H9 (cell line): ENCODE results near the gene ARHGEF12. TPM values are rescaled to one million over a fixed set of nuclear protein-coding genes. Genes with fewer than 3 reads are reported as not detected.

Experiments
- DNase-seq: peaks from one replicate; pipeline ENCODE4 v3.0.0-alpha.2; 2017
- H2AFZ ChIP-seq: one replicate; pipeline ENCODE4 v1.6.1; 2013; ENCODE audit warnings: mild to moderate bottlenecking, low read length, control low read depth, moderate library complexity
- H2AK5ac ChIP-seq: 2 replicates; pipeline ENCODE4 v1.6.1; 2013; ENCODE audit warnings: low read length, control low read depth, mixed read lengths; ENCODE audit not compliant: insufficient read length
- H2BK120ac ChIP-seq: one replicate; pipeline ENCODE4 v1.6.1; 2013; ENCODE audit warnings: low read depth, mild to moderate bottlenecking, low read length, control low read depth, inconsistent platforms; ENCODE audit not compliant: poor library complexity, severe bottlenecking
- H2BK12ac ChIP-seq: 2 replicates; pipeline ENCODE4 v1.6.1; 2013; ENCODE audit warnings: low read length, control low read depth, mixed read lengths, low read depth; ENCODE audit not compliant: insufficient read length
- H2BK15ac ChIP-seq: 2 replicates; pipeline ENCODE4 v1.6.1; 2013; ENCODE audit warnings: low read depth, low read length, control low read depth
- H2BK20ac ChIP-seq: one replicate; pipeline ENCODE4 v1.6.1; 2013; ENCODE audit warnings: low read depth, mild to moderate bottlenecking, low read length, control low read depth, inconsistent platforms; ENCODE audit not compliant: poor library complexity, severe bottlenecking
- H2BK5ac ChIP-seq: 2 replicates; pipeline ENCODE4 v1.6.1; 2013; ENCODE audit warnings: low read length, control low read depth, mixed read lengths; ENCODE audit not compliant: insufficient read length
- H3K14ac ChIP-seq: 2 replicates; pipeline ENCODE4 v1.6.1; 2013; ENCODE audit warnings: low read length, control low read depth; ENCODE audit not compliant: insufficient read depth
- H3K18ac ChIP-seq: 2 replicates; pipeline ENCODE4 v1.6.1; 2013; ENCODE audit warnings: low read depth, mild to moderate bottlenecking, mixed read lengths, low read length, control low read depth; ENCODE audit not compliant: insufficient read length
- H3K23ac ChIP-seq: 2 replicates; pipeline ENCODE4 v1.6.1; 2013; ENCODE audit warnings: low read length, control low read depth, mixed read lengths, low read depth; ENCODE audit not compliant: insufficient read length
- H3K23me2 ChIP-seq: 2 replicates; pipeline ENCODE4 v1.6.1; 2013; ENCODE audit warnings: low read depth, mild to moderate bottlenecking, mixed read lengths, low read length, control low read depth; ENCODE audit not compliant: insufficient read length, poor library complexity, severe bottlenecking
- H3K27ac ChIP-seq: 2 replicates; pipeline ENCODE4 v1.5.1; 2013; ENCODE audit warnings: low read length, control low read depth, mixed read lengths, low read depth; ENCODE audit not compliant: insufficient read length
- H3K27me3 ChIP-seq: 2 replicates; pipeline ENCODE4 v1.6.1; 2013; ENCODE audit warnings: low read length, control low read depth, inconsistent platforms; ENCODE audit not compliant: insufficient read depth
- H3K4ac ChIP-seq: 2 replicates; pipeline ENCODE4 v1.6.1; 2013; ENCODE audit warnings: low read depth, mild to moderate bottlenecking, control low read depth, inconsistent platforms, low read length, moderate library complexity
- H3K4me1 ChIP-seq: 2 replicates; pipeline ENCODE4 v1.6.1; 2013; ENCODE audit warnings: low read length, control low read depth, inconsistent platforms; ENCODE audit not compliant: insufficient read depth
- H3K4me2 ChIP-seq: 2 replicates; pipeline ENCODE4 v1.6.1; 2013; ENCODE audit warnings: low read length, control low read depth, mixed read lengths; ENCODE audit not compliant: insufficient read length, insufficient read depth
- H3K56ac ChIP-seq: 2 replicates; pipeline ENCODE4 v1.6.1; 2013; ENCODE audit warnings: low read depth, mild to moderate bottlenecking, mixed read lengths, low read length, control low read depth; ENCODE audit not compliant: insufficient read length
- H3K79me1 ChIP-seq: 2 replicates; pipeline ENCODE4 v1.6.1; 2013; ENCODE audit warnings: low read depth, mild to moderate bottlenecking, moderate library complexity, low read length, control low read depth, inconsistent platforms; ENCODE audit not compliant: insufficient read depth, poor library complexity, severe bottlenecking
- H3K79me2 ChIP-seq: 2 replicates; pipeline ENCODE4 v1.6.1; 2013; ENCODE audit warnings: low read length, control low read depth, inconsistent platforms; ENCODE audit not compliant: insufficient read depth
- H3K9ac ChIP-seq: 2 replicates; pipeline ENCODE4 v1.6.1; 2013; ENCODE audit warnings: low read length, control low read depth, mixed read lengths; ENCODE audit not compliant: insufficient read length; ENCODE audit errors: extremely low read depth
- H3K9me3 ChIP-seq: one replicate; pipeline ENCODE4 v1.6.1; 2013; ENCODE audit warnings: low read depth, low read length, inconsistent platforms; ENCODE audit not compliant: control insufficient read depth
- H3T11ph ChIP-seq: one replicate; pipeline ENCODE4 v1.6.1; 2013; ENCODE audit warnings: mild to moderate bottlenecking, low read length, control low read depth, inconsistent platforms
- H4K20me1 ChIP-seq: one replicate; pipeline ENCODE4 v1.6.1; 2013; ENCODE audit not compliant: control insufficient read depth, insufficient read length, insufficient read depth
- H4K5ac ChIP-seq: 2 replicates; pipeline ENCODE4 v1.6.1; 2013; ENCODE audit warnings: low read depth, mild to moderate bottlenecking, mixed read lengths, low read length, control low read depth; ENCODE audit not compliant: insufficient read length
- H4K8ac ChIP-seq: replicated peaks from 2 replicates; pipeline ENCODE4 v1.6.1; 2013; ENCODE audit warnings: low read length, control low read depth, mixed read lengths, low read depth; ENCODE audit not compliant: insufficient read length
- H4K91ac ChIP-seq: 2 replicates; pipeline ENCODE4 v1.6.1; 2013; ENCODE audit warnings: low read depth, mild to moderate bottlenecking, moderate library complexity, mixed read lengths, low read length, control low read depth; ENCODE audit not compliant: insufficient read length
- H3K27ac Mint-ChIP-seq, 3 experiments: 2 replicates in 2 of 3; 3 replicates in 1 of 3; pipeline ENCODE4 v1.8.0; 2020 to 2021; ENCODE audit warnings: mixed read lengths in 3 of 3, mild to moderate bottlenecking in 1 of 3, moderate library complexity in 1 of 3
- H3K27me3 Mint-ChIP-seq: 2 replicates; pipeline ENCODE4 v1.8.0; 2021; ENCODE audit warnings: low read depth, mild to moderate bottlenecking, moderate library complexity, mixed read lengths
- H3K36me3 Mint-ChIP-seq, 3 experiments: 2 replicates in 2 of 3; 3 replicates in 1 of 3; pipeline ENCODE4 v1.8.0; 2020 to 2021; ENCODE audit warnings: low read depth in 3 of 3, mixed read lengths in 3 of 3; ENCODE audit not compliant: insufficient read depth in 1 of 3
- H3K4me1 Mint-ChIP-seq, 2 experiments: 2 replicates each; pipeline ENCODE4 v1.8.0; 2020; ENCODE audit warnings: mixed read lengths in 2 of 2
- H3K4me3 Mint-ChIP-seq, 2 experiments: 2 replicates in 1 of 2; 3 replicates in 1 of 2; pipeline ENCODE4 v1.8.0; 2020 to 2021; ENCODE audit warnings: mild to moderate bottlenecking in 2 of 2, mixed read lengths in 2 of 2, moderate library complexity in 1 of 2
- H3K9me3 Mint-ChIP-seq, 2 experiments: 2 replicates in 1 of 2; 3 replicates in 1 of 2; pipeline ENCODE4 v1.8.0; 2020; ENCODE audit warnings: mild to moderate bottlenecking in 2 of 2, mixed read lengths in 2 of 2, moderate library complexity in 1 of 2
- CTCF ChIP-seq: fragments of 200-600 bp; sonication (generic); conservative IDR thresholded peaks from 3 replicates; pipeline ENCODE4 v1.8.0; 2021; ENCODE audit warnings: antibody characterized with exemption, mild to moderate bottlenecking
- WGBS: extraction: QIAGEN DNeasy Blood & Tissue Kit; methylation state at CpG from one replicate; pipeline ENCODE4 v1.1.7; 2013; ENCODE audit warnings: missing lambda C conversion rate, low lambda C conversion rate, mixed read lengths; ENCODE audit not compliant: insufficient read length; ENCODE audit errors: extremely low coverage; 5-methylcytosine and 5-hydroxymethylcytosine counted together
- total RNA-seq: library from RNA; stranded (reverse); gene quantifications from 2 replicates; pipeline ENCODE4 v1.2.1, GENCODE V29; 2021

The ARHGEF12 gene
- total RNA-seq, 1 experiment from 2014 or later: 27.0 TPM

- no peak overlapping the region for H3T11ph ChIP-seq
- no peak overlapping the region for H2BK15ac ChIP-seq
- no peak overlapping the region for H3K9ac ChIP-seq
- no peaks in the 10 kb centered on the region for H3K79me2 ChIP-seq
- no peak overlapping the region for H4K8ac ChIP-seq
- H3K4me1 Mint-ChIP-seq: peaks cover 16% of the 10 kb centered on the region in 2 experiments
- H3K18ac ChIP-seq: no peak overlapping the region
- no peaks in the 10 kb centered on the region for H3K4me1 ChIP-seq
- H4K5ac ChIP-seq: no peak overlapping the region
- no peaks in the 10 kb centered on the region for H3K9me3 Mint-ChIP-seq
- no peak overlapping the region; a peak in 1 of 7 replicates for H3K27ac Mint-ChIP-seq
- no peak for TF ChIP-seq CTCF
- H2BK20ac ChIP-seq: no peak overlapping the region
- H3K36me3 Mint-ChIP-seq: peaks cover 9 to 22% (median 17%) of the 10 kb centered on the region in 3 experiments; a peak in 6 of 7 replicates
- H2AFZ ChIP-seq: no peak overlapping the region
- H4K20me1 ChIP-seq: no peaks in the 10 kb centered on the region
- peaks cover 6% of the 10 kb centered on the region for H3K23me2 ChIP-seq
- no peak overlapping the region for H3K56ac ChIP-seq
- H3K27me3 Mint-ChIP-seq: no peaks in the 10 kb centered on the region
- no peak overlapping the region for H2BK5ac ChIP-seq
- H2BK12ac ChIP-seq: no peak overlapping the region
- H3K23ac ChIP-seq: no peak overlapping the region
- H3K9me3 ChIP-seq: no peaks in the 10 kb centered on the region
- H2BK120ac ChIP-seq: no peak overlapping the region
- WGBS: no CpG with 5 or more reads among the region's 6 CpGs
- no peak overlapping the region for H2AK5ac ChIP-seq
- no peak overlapping the region for H3K4ac ChIP-seq
- DNase-seq: no peak
- H3K27ac ChIP-seq: no peak overlapping the region
- H4K91ac ChIP-seq: no peak overlapping the region
- H3K4me2 ChIP-seq: no peak overlapping the region
- no peaks in the 10 kb centered on the region for H3K27me3 ChIP-seq
- H3K4me3 Mint-ChIP-seq: no peak overlapping the region
- H3K79me1 ChIP-seq: no peaks in the 10 kb centered on the region
- no peak overlapping the region for H3K14ac ChIP-seq
Measured at GRCh38 chr11:120330045-120330444, 6.2 kb upstream of the ARHGEF12 start.
